Gastrocnemius medialis (tissue), 4 donors: ENCODE data around the gene TFB1M. TPM values are rescaled to one million over a fixed set of nuclear protein-coding genes. Genes with fewer than 3 reads are reported as not detected.
"Not testable (repeated sequence)": the region's sequence is repeated elsewhere in the genome, so short reads cannot be mapped to it uniquely, and the experiment has no call there.

Source experiments
- ATAC-seq, 2 donors: fragments of 150-250 bp; one replicate each; pipeline ENCODE4 v1.9.1; 2016
- DNase-seq, 2 donors: peaks; one replicate each; pipeline ENCODE4 v3.0.0-alpha.2; 2019
- H3K27ac ChIP-seq, 4 donors: fragments of 200-600 bp; sonication (generic); 1 replicate in 1 of 4; 2 replicates in 3 of 4; pipeline ENCODE4 v1.5.1; 2016 to 2018; ENCODE audit warnings: mild to moderate bottlenecking in 2 of 4, moderate library complexity in 1 of 4
- H3K27me3 ChIP-seq, 3 donors: fragments of 200-600 bp; sonication (generic) in 2 of 3; 1 replicate in 1 of 3; 2 replicates in 2 of 3; pipeline versions ENCODE4 v1.5.1 to v1.6.0; 2016 to 2019; ENCODE audit warnings: mild to moderate bottlenecking in 1 of 3, moderate library complexity in 1 of 3
- H3K36me3 ChIP-seq, 2 donors: fragments of 200-600 bp; sonication (generic) in 1 of 2; one replicate each; pipeline ENCODE4 v1.5.1; 2017 to 2018
- H3K4me1 ChIP-seq, 2 donors: fragments of 200-600 bp; sonication (generic) in 1 of 2; one replicate each; pipeline ENCODE4 v1.5.1; 2016 to 2017; ENCODE audit warnings: mild to moderate bottlenecking in 2 of 2
- H3K4me3 ChIP-seq, 4 donors: fragments of 200-600 bp; sonication (generic) in 3 of 4; 1 replicate in 1 of 4; 2 replicates in 3 of 4; pipeline ENCODE4 v1.5.1; 2016 to 2019; ENCODE audit warnings: mild to moderate bottlenecking in 2 of 4
- H3K9me3 ChIP-seq, 3 donors: fragments of 200-600 bp; sonication (generic) in 2 of 3; 1 replicate in 1 of 3; 2 replicates in 2 of 3; pipeline ENCODE4 v1.5.1; 2016 to 2019
- POLR2A ChIP-seq, 2 donors: fragments of 450-650 bp; IDR thresholded peaks; one replicate each; pipeline ENCODE4 v1.6.1; 2017; ENCODE audit warnings: antibody characterized with exemption in 2 of 2, mild to moderate bottlenecking in 2 of 2, moderate library complexity in 2 of 2
- in situ Hi-C, 4 donors: fragments of 200-750 bp; cut with MboI; loops; one replicate each; pipeline versions ENCODE4 v1.15.0 to v1.8.0; 2017; ENCODE audit warnings: low sequenced_read_pairs in 4 of 4
- intact Hi-C: fragments of 100-400 bp; cut with DNase I; formaldehyde crosslinking; loops from one replicate; pipeline ENCODE4 v1.15.1; 2023; ENCODE audit warnings: low total_unique reads
- total RNA-seq, 4 donors: library from RNA; depleted of rRNA; stranded (reverse); fragments of >200 nt; gene quantifications; one replicate each; pipeline versions ENCODE4 v1.1.0 to v1.2.3, GENCODE V29; 2016
- TF ChIP-seq, protein P1 (sequence below), 5 experiments: fragments of 450-650 bp in 3 of 5; fragments of 200-600 bp in 2 of 5; sonication (generic) in 2 of 5; IDR thresholded peaks in 4 of 5; conservative IDR thresholded peaks in 1 of 5; 1 replicate in 4 of 5; 2 replicates in 1 of 5; pipeline ENCODE4 v1.5.1; 2016 to 2019; ENCODE audit warnings: antibody characterized with exemption in 5 of 5, mild to moderate bottlenecking in 3 of 5, moderate library complexity in 3 of 5

The TFB1M gene
- total RNA-seq, 4 donors from 2014 or later, result 13.4 to 34.4 (median 29.2) TPM

GRCh38 chr6:155219299-155219698 lies 95.0 kb downstream of the TFB1M start:
- in situ Hi-C loops (no loop called here), intact Hi-C loops (no loop called here)
- ATAC-seq, result no peak
- H3K27me3 ChIP-seq, result no peaks in the 10 kb centered on the region
- no peaks in the 10 kb centered on the region for H3K4me1 ChIP-seq
- no peak overlapping the region for H3K4me3 ChIP-seq
- no peak for TF ChIP-seq POLR2A (IDR thresholded peaks at IDR 0.05)
- TF ChIP-seq, protein P1, sequence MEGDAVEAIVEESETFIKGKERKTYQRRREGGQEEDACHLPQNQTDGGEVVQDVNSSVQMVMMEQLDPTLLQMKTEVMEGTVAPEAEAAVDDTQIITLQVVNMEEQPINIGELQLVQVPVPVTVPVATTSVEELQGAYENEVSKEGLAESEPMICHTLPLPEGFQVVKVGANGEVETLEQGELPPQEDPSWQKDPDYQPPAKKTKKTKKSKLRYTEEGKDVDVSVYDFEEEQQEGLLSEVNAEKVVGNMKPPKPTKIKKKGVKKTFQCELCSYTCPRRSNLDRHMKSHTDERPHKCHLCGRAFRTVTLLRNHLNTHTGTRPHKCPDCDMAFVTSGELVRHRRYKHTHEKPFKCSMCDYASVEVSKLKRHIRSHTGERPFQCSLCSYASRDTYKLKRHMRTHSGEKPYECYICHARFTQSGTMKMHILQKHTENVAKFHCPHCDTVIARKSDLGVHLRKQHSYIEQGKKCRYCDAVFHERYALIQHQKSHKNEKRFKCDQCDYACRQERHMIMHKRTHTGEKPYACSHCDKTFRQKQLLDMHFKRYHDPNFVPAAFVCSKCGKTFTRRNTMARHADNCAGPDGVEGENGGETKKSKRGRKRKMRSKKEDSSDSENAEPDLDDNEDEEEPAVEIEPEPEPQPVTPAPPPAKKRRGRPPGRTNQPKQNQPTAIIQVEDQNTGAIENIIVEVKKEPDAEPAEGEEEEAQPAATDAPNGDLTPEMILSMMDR (IDR thresholded peaks at IDR 0.05 in 4 of 5, conservative IDR thresholded peaks at IDR 0.05 in 1 of 5), result no peak
- H3K9me3 ChIP-seq, result no peaks in the 10 kb centered on the region
- no peak overlapping the region for H3K27ac ChIP-seq
- no peaks in the 10 kb centered on the region for H3K36me3 ChIP-seq
- no peak for DNase-seq

DNA sequence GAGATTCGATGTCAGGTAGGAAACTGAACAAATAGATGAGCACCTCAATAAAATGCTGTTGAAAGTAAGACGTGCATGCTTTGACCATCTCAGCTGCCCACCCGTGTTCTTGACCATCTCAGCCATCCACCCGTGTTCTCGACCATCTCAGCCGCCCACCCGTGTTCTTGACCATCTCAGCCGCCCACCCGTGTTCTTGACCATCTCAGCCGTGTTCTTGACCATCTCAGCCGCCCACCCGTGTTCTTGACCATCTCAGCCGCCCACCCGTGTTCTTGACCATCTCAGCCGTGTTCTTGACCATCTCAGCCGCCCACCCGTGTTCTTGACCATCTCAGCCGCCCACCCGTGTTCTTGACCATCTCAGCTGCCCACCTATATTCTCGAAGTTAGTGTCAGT lies 95.6 kb downstream of the TFB1M start:
- DNase-seq, H3K27ac ChIP-seq, H3K27me3 ChIP-seq, intact Hi-C loops, H3K4me3 ChIP-seq, H3K9me3 ChIP-seq, in situ Hi-C loops, H3K4me1 ChIP-seq, H3K36me3 ChIP-seq, ATAC-seq: not testable (repeated sequence)

DNA sequence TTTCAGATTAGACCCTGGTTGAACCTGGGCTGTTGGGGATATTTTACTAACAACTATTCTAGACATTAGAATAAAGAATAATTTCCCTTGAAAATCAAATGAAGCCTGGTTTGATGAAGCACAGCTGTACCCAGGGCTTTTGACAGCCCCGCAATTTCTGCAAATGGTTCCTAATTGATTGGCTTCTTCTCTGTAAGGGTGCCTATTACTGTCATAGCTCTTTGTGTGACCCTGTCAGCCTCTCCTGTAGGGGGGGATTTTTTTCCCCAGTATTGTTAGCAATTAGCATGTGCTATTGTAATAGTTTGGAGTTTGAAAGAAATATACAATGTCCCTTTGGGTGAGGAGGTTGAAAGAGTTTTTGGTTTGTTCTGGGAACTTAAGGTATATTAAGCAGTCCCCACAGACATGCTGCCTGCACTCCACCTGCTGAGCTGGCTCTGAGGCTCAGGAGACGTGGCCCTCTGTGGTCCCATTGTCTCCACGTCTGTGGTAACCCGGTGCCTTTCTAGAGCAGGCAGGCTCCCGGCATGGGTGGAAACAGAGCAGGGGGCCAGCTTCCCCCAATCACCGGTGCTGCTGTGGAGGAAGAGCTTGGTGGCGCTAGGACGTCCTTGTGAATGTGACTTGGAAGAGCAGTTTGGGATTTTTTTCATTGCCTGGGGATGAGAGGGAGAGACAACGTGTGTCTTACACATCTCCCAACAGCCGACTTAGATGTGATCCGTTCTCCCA lies 97.8 kb downstream of the TFB1M start:
- H3K36me3 ChIP-seq, result peaks cover 0 to 8% of the 10 kb centered on the region in 2 donors
- no peak overlapping the region for H3K4me3 ChIP-seq
- DNase-seq (no peak), ATAC-seq (no peak)
- intact Hi-C loops, result no loop called here
- H3K9me3 ChIP-seq, result no peaks in the 10 kb centered on the region
- H3K27me3 ChIP-seq, result no peaks in the 10 kb centered on the region
- H3K27ac ChIP-seq, result no peak overlapping the region
- in situ Hi-C loops, result no loop called here
- H3K4me1 ChIP-seq, result no peaks in the 10 kb centered on the region
- no peak for TF ChIP-seq POLR2A (IDR thresholded peaks at IDR 0.05)
- TF ChIP-seq, protein P1 (IDR thresholded peaks at IDR 0.05 in 4 of 5, conservative IDR thresholded peaks at IDR 0.05 in 1 of 5), result no peak

GRCh38 chr6:155215906-155216305 lies 98.4 kb downstream of the TFB1M start:
- Histone ChIP-seq H3K9me3 (no peaks in the 10 kb centered on the region), H3K4me1 (no peaks in the 10 kb centered on the region), H3K36me3 (peaks cover 0 to 8% of the 10 kb centered on the region in 2 donors), H3K4me3 (no peak overlapping the region), H3K27ac (no peak overlapping the region), H3K27me3 (no peaks in the 10 kb centered on the region)
- in situ Hi-C loops, result no loop called here
- no peak for TF ChIP-seq POLR2A (IDR thresholded peaks at IDR 0.05)
- TF ChIP-seq, protein P1 (IDR thresholded peaks at IDR 0.05 in 4 of 5, conservative IDR thresholded peaks at IDR 0.05 in 1 of 5), result no peak
- no peak for DNase-seq
- ATAC-seq, result no peak
- intact Hi-C loops, result no loop called here

GRCh38 chr6:155213611-155214372 lies 100.5 kb downstream of the TFB1M start:
- DNase-seq (no peak), ATAC-seq (no peak)
- Histone ChIP-seq H3K36me3 (peaks cover 0 to 8% of the 10 kb centered on the region in 2 donors), H3K4me3 (no peak overlapping the region), H3K9me3 (no peaks in the 10 kb centered on the region), H3K4me1 (no peaks in the 10 kb centered on the region), H3K27me3 (no peaks in the 10 kb centered on the region), H3K27ac (no peak overlapping the region)
- intact Hi-C loops (no loop called here), in situ Hi-C loops (no loop called here)
- TF ChIP-seq POLR2A (IDR thresholded peaks at IDR 0.05), result no peak
- TF ChIP-seq, protein P1 (IDR thresholded peaks at IDR 0.05 in 4 of 5, conservative IDR thresholded peaks at IDR 0.05 in 1 of 5), result no peak
